Erythroblast (primary cell): ENCODE measurements around the gene ARID1B.

Source experiments
- GATA1 ChIP-seq: IDR thresholded peaks from 2 replicates; pipeline ENCODE4 v1.6.1; 2011; ENCODE audit warnings: low read depth, mild to moderate bottlenecking, control low read depth, low read length, moderate library complexity
- POLR2A ChIP-seq: IDR thresholded peaks from 2 replicates; pipeline ENCODE4 v1.6.1; 2011; ENCODE audit warnings: mild to moderate bottlenecking, low read length

DNA sequence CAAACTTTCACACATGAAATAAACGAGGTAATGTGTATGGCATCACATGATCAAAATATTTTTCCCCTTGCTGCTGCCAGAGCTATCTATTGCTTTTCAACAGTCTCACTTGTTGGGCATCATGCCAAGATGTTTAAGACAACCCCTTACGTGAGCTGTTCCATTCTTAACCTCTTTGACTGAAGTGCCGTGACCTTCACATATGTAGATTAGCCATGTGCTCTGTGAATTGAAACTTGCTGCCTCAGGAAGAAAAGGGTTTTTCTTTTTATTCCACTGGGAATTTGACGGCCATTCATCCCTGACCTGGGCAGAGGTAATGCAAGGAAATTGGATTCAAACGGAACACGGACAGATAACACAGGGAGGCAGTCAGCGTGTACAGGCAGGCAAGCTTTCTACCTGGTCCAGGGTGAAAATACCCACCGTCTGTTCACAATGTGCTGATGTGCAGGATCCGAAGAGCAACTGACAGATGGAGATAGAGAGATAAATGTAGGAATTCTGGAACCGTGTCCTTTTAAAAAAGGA, 14.2 kb downstream of the ARID1B start:
- no peak for TF ChIP-seq POLR2A
- TF ChIP-seq GATA1, result no peak
